ENCODE data around the gene CCDC6.

DNA sequence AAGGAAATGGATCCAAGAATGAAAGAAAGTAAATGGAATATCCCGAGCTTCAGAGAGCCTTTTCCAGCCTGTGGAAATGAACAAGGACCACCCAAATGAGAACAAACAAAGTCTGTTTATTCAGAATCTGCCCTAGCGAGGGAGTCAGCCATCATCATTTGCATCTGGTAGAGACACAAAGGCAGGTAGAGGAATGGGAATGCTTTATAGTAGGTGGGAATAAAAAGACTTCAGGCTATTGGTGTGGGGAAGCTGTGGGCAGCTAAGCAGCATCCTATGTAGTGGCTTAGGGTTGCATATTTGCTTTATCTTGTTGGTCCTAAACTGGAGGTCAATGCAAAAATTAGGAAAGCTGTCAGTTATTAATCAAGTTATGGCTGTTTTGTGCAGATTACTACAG lies 143.9 kb downstream of the CCDC6 start:
- TF ChIP-seq RAD21 (IDR thresholded peaks at IDR 0.05; ENCODE audit: low read length) = no peak
- no peak for TF ChIP-seq POLR2A (IDR thresholded peaks at IDR 0.05; ENCODE audit: low read depth, low read length)
- TF ChIP-seq, protein P1, sequence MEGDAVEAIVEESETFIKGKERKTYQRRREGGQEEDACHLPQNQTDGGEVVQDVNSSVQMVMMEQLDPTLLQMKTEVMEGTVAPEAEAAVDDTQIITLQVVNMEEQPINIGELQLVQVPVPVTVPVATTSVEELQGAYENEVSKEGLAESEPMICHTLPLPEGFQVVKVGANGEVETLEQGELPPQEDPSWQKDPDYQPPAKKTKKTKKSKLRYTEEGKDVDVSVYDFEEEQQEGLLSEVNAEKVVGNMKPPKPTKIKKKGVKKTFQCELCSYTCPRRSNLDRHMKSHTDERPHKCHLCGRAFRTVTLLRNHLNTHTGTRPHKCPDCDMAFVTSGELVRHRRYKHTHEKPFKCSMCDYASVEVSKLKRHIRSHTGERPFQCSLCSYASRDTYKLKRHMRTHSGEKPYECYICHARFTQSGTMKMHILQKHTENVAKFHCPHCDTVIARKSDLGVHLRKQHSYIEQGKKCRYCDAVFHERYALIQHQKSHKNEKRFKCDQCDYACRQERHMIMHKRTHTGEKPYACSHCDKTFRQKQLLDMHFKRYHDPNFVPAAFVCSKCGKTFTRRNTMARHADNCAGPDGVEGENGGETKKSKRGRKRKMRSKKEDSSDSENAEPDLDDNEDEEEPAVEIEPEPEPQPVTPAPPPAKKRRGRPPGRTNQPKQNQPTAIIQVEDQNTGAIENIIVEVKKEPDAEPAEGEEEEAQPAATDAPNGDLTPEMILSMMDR (conservative IDR thresholded peaks at IDR 0.05; ENCODE audit: low read depth, low read length) = no peak
- no peak for TF ChIP-seq RCOR1 (IDR thresholded peaks at IDR 0.05; ENCODE audit: insufficient replicate concordance, low read length)
- TF ChIP-seq RFX5 (IDR thresholded peaks at IDR 0.05; ENCODE audit: low read depth, low read length) = no peak
- no peak for TF ChIP-seq FOS (IDR thresholded peaks at IDR 0.05; ENCODE audit: low read depth, low read length)
- no peak for TF ChIP-seq MXI1 (IDR thresholded peaks at IDR 0.05; ENCODE audit: borderline replicate concordance, low read depth, low read length)
- TF ChIP-seq CEBPB (IDR thresholded peaks at IDR 0.05; ENCODE audit: low read depth, low read length) = no peak
- TF ChIP-seq, protein P2, sequence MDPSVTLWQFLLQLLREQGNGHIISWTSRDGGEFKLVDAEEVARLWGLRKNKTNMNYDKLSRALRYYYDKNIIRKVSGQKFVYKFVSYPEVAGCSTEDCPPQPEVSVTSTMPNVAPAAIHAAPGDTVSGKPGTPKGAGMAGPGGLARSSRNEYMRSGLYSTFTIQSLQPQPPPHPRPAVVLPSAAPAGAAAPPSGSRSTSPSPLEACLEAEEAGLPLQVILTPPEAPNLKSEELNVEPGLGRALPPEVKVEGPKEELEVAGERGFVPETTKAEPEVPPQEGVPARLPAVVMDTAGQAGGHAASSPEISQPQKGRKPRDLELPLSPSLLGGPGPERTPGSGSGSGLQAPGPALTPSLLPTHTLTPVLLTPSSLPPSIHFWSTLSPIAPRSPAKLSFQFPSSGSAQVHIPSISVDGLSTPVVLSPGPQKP (IDR thresholded peaks at IDR 0.05; ENCODE audit: borderline replicate concordance, low read depth, low read length) = no peak

Data from IMR-90 (cell line).